Spinal cord (tissue), 10 donors: ENCODE data around the gene WNT7B. TPM values are rescaled to one million over a fixed set of nuclear protein-coding genes. Genes with fewer than 3 reads are reported as not detected.

ENCODE experiments used
- DNase-seq, 6 donors: peaks; one replicate each; pipeline versions ENCODE4 v3.0.0 to v3.0.0-alpha.2; 2013 to 2015; ENCODE audit warnings: low spot score in 6 of 6, low read depth in 4 of 6
- H3K27ac ChIP-seq: one replicate; pipeline ENCODE4 v1.5.1; 2013; ENCODE audit warnings: low read depth, low read length, control low read depth
- H3K27me3 ChIP-seq: one replicate; pipeline ENCODE4 v1.6.1; 2013; ENCODE audit warnings: low read length; ENCODE audit not compliant: control insufficient read depth, insufficient read depth
- H3K36me3 ChIP-seq: one replicate; pipeline ENCODE4 v1.6.1; 2013; ENCODE audit warnings: low read length; ENCODE audit not compliant: control insufficient read depth, insufficient read depth
- H3K4me1 ChIP-seq: one replicate; pipeline ENCODE4 v1.6.1; 2013; ENCODE audit warnings: low read length; ENCODE audit not compliant: control insufficient read depth, insufficient read depth
- H3K4me3 ChIP-seq: one replicate; pipeline ENCODE4 v1.5.1; 2013; ENCODE audit warnings: low read depth, low read length, control low read depth
- H3K9me3 ChIP-seq: one replicate; pipeline ENCODE4 v1.6.1; 2013; ENCODE audit warnings: low read length; ENCODE audit not compliant: control insufficient read depth, insufficient read depth
- WGBS: methylation state at CpG from one replicate; pipeline ENCODE4 v1.1.5; 2013; ENCODE audit warnings: missing lambda C conversion rate; ENCODE audit not compliant: insufficient coverage; 5-methylcytosine and 5-hydroxymethylcytosine counted together
- polyA plus RNA-seq, 2 donors: library from polyadenylated mRNA; unstranded; fragments of 120-200 nt; gene quantifications; one replicate each; pipeline ENCODE4 v1.2.1, GENCODE V29; 2013; ENCODE audit not compliant: insufficient read length in 2 of 2
- total RNA-seq, 2 donors: library from RNA; depleted of rRNA in 1 of 2; stranded (reverse); fragments of 120-200 nt in 1 of 2; fragments of >200 nt in 1 of 2; gene quantifications; one replicate each; pipeline versions ENCODE4 v1.2.3 to v1.2.4, GENCODE V29; 2013 to 2014
- donor health status: healthy.

WNT7B gene
- total and polyA plus RNA-seq, 4 donors = 2.6 to 24.9 (median 13.3) TPM

GRCh38 chr22:45972889-45973253 is 4.1 kb downstream of the WNT7B start:
- peaks cover 79% of the 10 kb centered on the region for H3K4me1 ChIP-seq
- H3K9me3 ChIP-seq = no peaks in the 10 kb centered on the region
- WGBS = 44% methylated on average over 2 of the region's 10 CpGs
- H3K4me3 ChIP-seq = no peak overlapping the region
- peaks cover 11% of the 10 kb centered on the region for H3K36me3 ChIP-seq
- peaks cover 66% of the 10 kb centered on the region for H3K27me3 ChIP-seq
- DNase-seq = peak in 1 of 6 donors; percentile 67
- no peak overlapping the region for H3K27ac ChIP-seq

- no peak overlapping the region for H3K4me3 ChIP-seq
Observed at GRCh38 chr22:45972091-45972888, 4.7 kb downstream of the WNT7B start.

GRCh38 chr22:45971408-45972028 is 5.4 kb downstream of the WNT7B start:
- peak overlapping the region; percentile 34 for H3K4me3 ChIP-seq
- H3K27me3 ChIP-seq = peaks cover 58% of the 10 kb centered on the region
- H3K9me3 ChIP-seq = no peaks in the 10 kb centered on the region
- peaks cover 83% of the 10 kb centered on the region for H3K4me1 ChIP-seq
- peak overlapping the region; percentile 40 for H3K27ac ChIP-seq
- DNase-seq = peak in 2 of 6 donors; percentile 40 to 51
- 1% methylated on average over 66 of the region's 66 CpGs for WGBS
- H3K36me3 ChIP-seq = peaks cover 15% of the 10 kb centered on the region

More at GRCh38 chr22:45972091-45972888, 4.7 kb downstream of the WNT7B start:
- H3K27ac ChIP-seq = no peak overlapping the region
- 5% methylated on average over 83 of the region's 83 CpGs for WGBS
- H3K4me1 ChIP-seq = peaks cover 79% of the 10 kb centered on the region
- peak in 1 of 6 donors; percentile 49 for DNase-seq
- H3K27me3 ChIP-seq = peaks cover 62% of the 10 kb centered on the region
- peaks cover 11% of the 10 kb centered on the region for H3K36me3 ChIP-seq
- H3K9me3 ChIP-seq = no peaks in the 10 kb centered on the region

- 3% methylated on average over 38 of the region's 40 CpGs for WGBS
- peaks cover 55% of the 10 kb centered on the region for H3K27me3 ChIP-seq
- H3K27ac ChIP-seq = peak overlapping the region; percentile 40
- H3K36me3 ChIP-seq = peaks cover 22% of the 10 kb centered on the region
- H3K9me3 ChIP-seq = no peaks in the 10 kb centered on the region
- H3K4me1 ChIP-seq = peaks cover 87% of the 10 kb centered on the region
- H3K4me3 ChIP-seq = peak overlapping the region; percentile 34
- DNase-seq = peak in 2 of 6 donors; percentile 62 to 74
Observed at GRCh38 chr22:45970705-45971407, 6.1 kb downstream of the WNT7B start.

- H3K36me3 ChIP-seq = peaks cover 30% of the 10 kb centered on the region
- H3K27me3 ChIP-seq = peaks cover 47% of the 10 kb centered on the region
- no peak overlapping the region for H3K4me3 ChIP-seq
- no peak for DNase-seq
- 44% methylated on average over 18 of the region's 21 CpGs for WGBS
- peaks cover 85% of the 10 kb centered on the region for H3K4me1 ChIP-seq
- H3K9me3 ChIP-seq = no peaks in the 10 kb centered on the region
- H3K27ac ChIP-seq = no peak overlapping the region
Observed at GRCh38 chr22:45969801-45970470, 7.0 kb downstream of the WNT7B start.

- Histone ChIP-seq H3K36me3 (peaks cover 33% of the 10 kb centered on the region), H3K4me3 (no peak overlapping the region), H3K9me3 (no peaks in the 10 kb centered on the region), H3K27ac (no peak overlapping the region), H3K27me3 (peaks cover 42% of the 10 kb centered on the region), H3K4me1 (peaks cover 80% of the 10 kb centered on the region)
- DNase-seq = no peak
- WGBS = 51% methylated on average over 11 of the region's 11 CpGs
Observed at GRCh38 chr22:45969414-45969799, 7.6 kb downstream of the WNT7B start.

GRCh38 chr22:45968751-45969413 is 8.1 kb downstream of the WNT7B start:
- Histone ChIP-seq H3K36me3 (peaks cover 36% of the 10 kb centered on the region), H3K9me3 (no peaks in the 10 kb centered on the region), H3K4me1 (peaks cover 79% of the 10 kb centered on the region), H3K27me3 (peaks cover 37% of the 10 kb centered on the region), H3K27ac (no peak overlapping the region), H3K4me3 (no peak overlapping the region)
- WGBS = 81% methylated on average over 17 of the region's 21 CpGs
- DNase-seq = no peak

- H3K4me1 ChIP-seq = peaks cover 80% of the 10 kb centered on the region
- H3K27ac ChIP-seq = no peak overlapping the region
- peaks cover 43% of the 10 kb centered on the region for H3K36me3 ChIP-seq
- 95% methylated on average over 5 of the region's 10 CpGs for WGBS
- H3K9me3 ChIP-seq = no peaks in the 10 kb centered on the region
- peaks cover 29% of the 10 kb centered on the region for H3K27me3 ChIP-seq
- DNase-seq = no peak
- no peak overlapping the region for H3K4me3 ChIP-seq
Observed at GRCh38 chr22:45968003-45968650, 8.8 kb downstream of the WNT7B start.
